Gastroesophageal sphincter (tissue), 3 donors: ENCODE data around the gene ARID1B.

Experiments
- POLR2AphosphoS5 ChIP-seq: sonication (generic); formaldehyde crosslinking; IDR thresholded peaks from one replicate; pipeline ENCODE4 v1.6.1; 2017; ENCODE audit warnings: antibody characterized with exemption
- TF ChIP-seq, protein P1 (sequence below), 4 experiments: fragments of 200-600 bp in 2 of 4; fragments of 450-650 bp in 2 of 4; sonication (generic) in 1 of 4; IDR thresholded peaks; one replicate each; pipeline ENCODE4 v1.5.1; 2017 to 2019; ENCODE audit warnings: antibody characterized with exemption in 4 of 4, mild to moderate bottlenecking in 2 of 4, moderate library complexity in 2 of 4

- TF ChIP-seq, protein P1, sequence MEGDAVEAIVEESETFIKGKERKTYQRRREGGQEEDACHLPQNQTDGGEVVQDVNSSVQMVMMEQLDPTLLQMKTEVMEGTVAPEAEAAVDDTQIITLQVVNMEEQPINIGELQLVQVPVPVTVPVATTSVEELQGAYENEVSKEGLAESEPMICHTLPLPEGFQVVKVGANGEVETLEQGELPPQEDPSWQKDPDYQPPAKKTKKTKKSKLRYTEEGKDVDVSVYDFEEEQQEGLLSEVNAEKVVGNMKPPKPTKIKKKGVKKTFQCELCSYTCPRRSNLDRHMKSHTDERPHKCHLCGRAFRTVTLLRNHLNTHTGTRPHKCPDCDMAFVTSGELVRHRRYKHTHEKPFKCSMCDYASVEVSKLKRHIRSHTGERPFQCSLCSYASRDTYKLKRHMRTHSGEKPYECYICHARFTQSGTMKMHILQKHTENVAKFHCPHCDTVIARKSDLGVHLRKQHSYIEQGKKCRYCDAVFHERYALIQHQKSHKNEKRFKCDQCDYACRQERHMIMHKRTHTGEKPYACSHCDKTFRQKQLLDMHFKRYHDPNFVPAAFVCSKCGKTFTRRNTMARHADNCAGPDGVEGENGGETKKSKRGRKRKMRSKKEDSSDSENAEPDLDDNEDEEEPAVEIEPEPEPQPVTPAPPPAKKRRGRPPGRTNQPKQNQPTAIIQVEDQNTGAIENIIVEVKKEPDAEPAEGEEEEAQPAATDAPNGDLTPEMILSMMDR (IDR thresholded peaks at IDR 0.05), result no peak
- no peak for TF ChIP-seq POLR2AphosphoS5
Measured at GRCh38 chr6:156790711-156791319, 13.6 kb downstream of the ARID1B start.
